Heart right ventricle (tissue), 16 donors: ENCODE results near the gene UBE2O. TPM values are rescaled to one million over a fixed set of nuclear protein-coding genes. Genes with fewer than 3 reads are reported as not detected.

Experiments
- ATAC-seq, 8 donors: fragments of 200-7000 bp; cut with Tn5 transposase; one replicate each; pipeline ENCODE4 v1.9.1; 2020; ENCODE audit warnings: mild to moderate bottlenecking in 8 of 8, moderate library complexity in 8 of 8, moderate number of reproducible peaks in 1 of 8
- DNase-seq, 2 donors: peaks; one replicate each; pipeline ENCODE4 v3.0.0-alpha.2; 2020
- H3K27ac ChIP-seq, 10 donors: fragments of 200-600 bp; sonication (generic) in 2 of 10; one replicate each; pipeline versions ENCODE4 v1.5.0 to v1.8.0; 2020 to 2022; ENCODE audit warnings: mild to moderate bottlenecking in 3 of 10
- H3K27me3 ChIP-seq, 7 donors: fragments of 200-600 bp; one replicate each; pipeline ENCODE4 v1.8.0; 2021 to 2022; ENCODE audit warnings: mild to moderate bottlenecking in 2 of 7
- H3K36me3 ChIP-seq, 9 donors: fragments of 200-600 bp; sonication (generic) in 1 of 9; one replicate each; pipeline versions ENCODE4 v1.5.0 to v1.8.0; 2020 to 2022; ENCODE audit warnings: mild to moderate bottlenecking in 2 of 9
- H3K4me1 ChIP-seq, 9 donors: fragments of 200-600 bp; sonication (generic) in 1 of 9; one replicate each; pipeline versions ENCODE4 v1.5.0 to v1.8.0; 2020 to 2022; ENCODE audit warnings: mild to moderate bottlenecking in 4 of 9
- H3K4me3 ChIP-seq, 10 donors: fragments of 200-600 bp; sonication (generic) in 2 of 10; one replicate each; pipeline versions ENCODE4 v1.5.0 to v1.8.0; 2020 to 2022; ENCODE audit warnings: mild to moderate bottlenecking in 7 of 10, moderate library complexity in 2 of 10
- H3K9me3 ChIP-seq, 11 donors: fragments of 200-600 bp in 10 of 11; sonication (generic) in 2 of 11; one replicate each; pipeline versions ENCODE4 v1.5.0 to v1.8.0; 2013 to 2022; ENCODE audit warnings: mild to moderate bottlenecking in 2 of 11, control low read depth in 1 of 11, moderate library complexity in 1 of 11
- CTCF ChIP-seq, 9 donors: fragments of 200-600 bp; sonication (generic) in 2 of 9; IDR thresholded peaks; one replicate each; pipeline versions ENCODE4 v1.5.0 to v1.8.0; 2021 to 2022; ENCODE audit warnings: antibody characterized with exemption in 9 of 9, mild to moderate bottlenecking in 5 of 9, moderate library complexity in 1 of 9
- WGBS, 2 donors: extraction: QIAGEN DNeasy Blood & Tissue Kit; methylation state at CpG; one replicate each; pipeline ENCODE4 v1.1.7; 2013; ENCODE audit warnings: inconsistent platforms in 1 of 2; 5-methylcytosine and 5-hydroxymethylcytosine counted together
- intact Hi-C, 10 donors: fragments of 100-400 bp; cut with DNase I; formaldehyde crosslinking; loops; one replicate each; pipeline versions ENCODE4 v1.11.1 to v1.14.2; 2022
- polyA plus RNA-seq, 2 donors: library from polyadenylated mRNA; stranded (reverse); fragments of 200-250 nt; gene quantifications; one replicate each; pipeline ENCODE4 v1.2.3, GENCODE V29; 2013
- total RNA-seq, 10 donors: library from RNA; stranded (reverse); fragmentation: NEBNext Ultra II Directional in 3 of 10; extraction: Animal tissue kit (Norgen Biotek cat#: 25700) in 3 of 10; gene quantifications; one replicate each; pipeline versions ENCODE4 v1.2.1 to v1.2.4, GENCODE V29; 2021 to 2023
- donor health status: Arrhythmogenic right ventricular cardiomyopathy.
- donor health status: ischemic (EF 13 %, LVEDD 7.1; RV severe dilation, severe dysfunction).
- donor health status: healthy with polysubstance abuse.
- donor health status: DM: no; HTN: yes; CAD: no.
- donor health status: DM: no; HTN: no; CAD: no.
- donor health status: ischemic (EF 25% LVEDD 6.9; RV normal size, moderate dysfunction).
- donor health status: ischemic (EF 25% LVEDD 5.7; RV mildly dilated, moderate dysfunction).
- donor health status: healthy.
- donor health status: DM: yes; HTN: yes; CAD: no.
- donor health status: Ischemic cardiomyopathy.
- donor health status: ischemic (EF 35%, LVEDD 5.7; RV mildly dilated, moderate dysfunction).
- donor health status: nonischemic (EF 11% LVEDD 7.7; RV severe dilation, severe dysfunction).
- donor health status: DM: yes; HTN: yes; CAD: no.
- donor health status: PGD.
- donor health status: ischemic (EF 29% LVEDD 5.4; RV normal size, mild dysfunction).
- donor health status: nonischemic (EF 23%, LVEDD 6.1; RV moderate dilation, normal function).

The UBE2O gene
- total and polyA plus RNA-seq, 12 donors = 9.1 to 39.0 (median 34.3) TPM

GRCh38 chr17:76386966-76387765, 65.8 kb downstream of the UBE2O start:
- intact Hi-C loops = loop anchor here in 2 of 10 donors (5.0 kb wide), 2 partner anchors 35 to 85 kb away; partner anchors contain the start of gene PRPSAP1 (in 1 of the 2)

GRCh38 chr17:76385892-76386786, 66.8 kb downstream of the UBE2O start:
- peak overlapping the region in 9 of 10 donors; percentile 55 to 84 (median 70) for H3K4me3 ChIP-seq
- peak; percentile 81 to 91 (median 86) for TF ChIP-seq CTCF (IDR thresholded peaks at IDR 0.05)
- peaks cover 0 to 25% (median 4%) of the 10 kb centered on the region in 9 donors for H3K36me3 ChIP-seq
- DNase-seq (peak; percentile 83 to 86), ATAC-seq (peak; percentile 3 to 56 (median 36))
- H3K9me3 ChIP-seq = no peaks in the 10 kb centered on the region
- peak overlapping the region in 9 of 10 donors; percentile 39 to 98 (median 85) for H3K27ac ChIP-seq
- 26 to 29% methylated on average over 46 to 52 of the region's 52 CpGs for WGBS, 2 donors
- intact Hi-C loops = loop anchor here in 2 of 10 donors (5.0 kb wide), 2 partner anchors 34 to 84 kb away; partner anchors contain the start of gene PRPSAP1 (in 1 of the 2)
- peaks cover 10 to 56% (median 44%) of the 10 kb centered on the region in 9 donors for H3K4me1 ChIP-seq
- peaks cover 0 to 11% (median 0%) of the 10 kb centered on the region in 7 donors for H3K27me3 ChIP-seq

More at GRCh38 chr17:76386966-76387765, 65.8 kb downstream of the UBE2O start:
- H3K27me3 ChIP-seq = peaks cover 0 to 11% (median 0%) of the 10 kb centered on the region in 7 donors
- H3K36me3 ChIP-seq = peaks cover 0 to 35% (median 9%) of the 10 kb centered on the region in 9 donors
- DNase-seq (no peak), ATAC-seq (no peak)
- H3K4me1 ChIP-seq = peaks cover 10 to 54% (median 44%) of the 10 kb centered on the region in 9 donors
- H3K4me3 ChIP-seq = peak overlapping the region in 1 of 10 donors; percentile 74
- H3K9me3 ChIP-seq = no peaks in the 10 kb centered on the region
- 95 to 96% methylated on average over 31 of the region's 31 CpGs for WGBS, 2 donors
- H3K27ac ChIP-seq = no peak overlapping the region
- TF ChIP-seq CTCF (IDR thresholded peaks at IDR 0.05) = no peak

- peaks cover 0 to 17% (median 0%) of the 10 kb centered on the region in 9 donors for H3K36me3 ChIP-seq
- peaks cover 0 to 11% (median 0%) of the 10 kb centered on the region in 7 donors for H3K27me3 ChIP-seq
- H3K4me1 ChIP-seq = peaks cover 10 to 58% (median 44%) of the 10 kb centered on the region in 9 donors
- TF ChIP-seq CTCF (IDR thresholded peaks at IDR 0.05) = no peak
- WGBS, 2 donors = 1% methylated on average over 74 of the region's 74 CpGs
- ATAC-seq = peak in 7 of 8 donors; percentile 1 to 40 (median 9)
- intact Hi-C loops = loop anchor here in 2 of 10 donors (5.0 kb wide), 2 partner anchors 33 to 83 kb away; partner anchors contain the start of gene PRPSAP1 (in 1 of the 2)
- H3K27ac ChIP-seq = peak overlapping the region; percentile 54 to 98 (median 86)
- DNase-seq = peak in 1 of 2 donors; percentile 45
- H3K4me3 ChIP-seq = peak overlapping the region; percentile 54 to 84 (median 70)
- H3K9me3 ChIP-seq = no peaks in the 10 kb centered on the region
Observed at GRCh38 chr17:76384987-76385891, 67.7 kb downstream of the UBE2O start.
